Neural cell (in vitro differentiated cells): ENCODE measurements around the gene NOL3. TPM values are rescaled to one million over a fixed set of nuclear protein-coding genes. Genes with fewer than 3 reads are reported as not detected.

Experiments used
- H2AFZ ChIP-seq: fragments of 200-600, 300-800 bp; sonication (generic), shearing (Covaris generic); 2 replicates; pipeline ENCODE4 v1.6.0; 2014; ENCODE audit warnings: low read depth, mild to moderate bottlenecking, antibody characterized with exemption, low read length, moderate library complexity
- H3F3A ChIP-seq: fragments of 200-600 bp; shearing (Covaris generic); 2 replicates; pipeline ENCODE4 v1.6.1; 2016; ENCODE audit warnings: mild to moderate bottlenecking, moderate library complexity, mixed read lengths, antibody characterized with exemption, low read length; ENCODE audit not compliant: insufficient read depth, poor library complexity, severe bottlenecking
- H3K27ac ChIP-seq: fragments of 200-600, 300-800 bp; sonication (generic), shearing (Covaris generic); 2 replicates; pipeline ENCODE4 v1.5.1; 2014; ENCODE audit warnings: mild to moderate bottlenecking, low read length, moderate library complexity
- H3K27me3 ChIP-seq: fragments of 300-800, 200-600 bp; sonication (generic), shearing (Covaris generic); 2 replicates; pipeline ENCODE4 v1.6.0; 2014; ENCODE audit warnings: mild to moderate bottlenecking, low read depth, low read length, moderate library complexity; ENCODE audit not compliant: insufficient read depth
- H3K36me3 ChIP-seq: fragments of 300-800, 200-600 bp; sonication (generic), shearing (Covaris generic); 2 replicates; pipeline ENCODE4 v1.5.1; 2014; ENCODE audit warnings: mild to moderate bottlenecking, antibody characterized with exemption, low read length, moderate library complexity; ENCODE audit not compliant: insufficient read depth
- H3K4me2 ChIP-seq: fragments of 300-800, 200-600 bp; sonication (generic), shearing (Covaris generic); 2 replicates; pipeline ENCODE4 v1.6.0; 2014; ENCODE audit warnings: mild to moderate bottlenecking, low read length
- H3K4me3 ChIP-seq: fragments of 300-800, 200-600 bp; sonication (generic), shearing (Covaris generic); 2 replicates; pipeline ENCODE4 v1.5.1; 2014; ENCODE audit warnings: mild to moderate bottlenecking, low read length, moderate library complexity
- H3K79me2 ChIP-seq: fragments of 200-600 bp; shearing (Covaris generic); replicated peaks from 2 replicates; pipeline ENCODE4 v1.6.0; 2014; ENCODE audit warnings: mild to moderate bottlenecking, low read length, moderate library complexity; ENCODE audit not compliant: insufficient read depth
- H3K9ac ChIP-seq: fragments of 300-800, 200-600 bp; sonication (generic), shearing (Covaris generic); 2 replicates; pipeline ENCODE4 v1.6.1; 2016; ENCODE audit warnings: mild to moderate bottlenecking, low read length, mixed read lengths
- H3K9me2 ChIP-seq: fragments of 200-600 bp; shearing (Covaris generic); 2 replicates; pipeline ENCODE4 v1.6.1; 2016; ENCODE audit warnings: mild to moderate bottlenecking, low read length, mixed read lengths; ENCODE audit not compliant: insufficient read depth
- H3K9me3 ChIP-seq: fragments of 200-600, 300-800 bp; sonication (generic), shearing (Covaris generic); 2 replicates; pipeline ENCODE4 v1.6.1; 2016; ENCODE audit warnings: mild to moderate bottlenecking, mixed run types, low read length, moderate library complexity, mixed read lengths
- H4K20me1 ChIP-seq: fragments of 200-600 bp; shearing (Covaris generic); 2 replicates; pipeline ENCODE4 v1.6.1; 2016; ENCODE audit warnings: mild to moderate bottlenecking, mixed run types; ENCODE audit not compliant: insufficient read depth
- CTCF ChIP-seq: fragments of 450-650 bp; IDR thresholded peaks from 2 replicates; pipeline ENCODE4 v1.5.1; 2014; ENCODE audit warnings: antibody characterized with exemption, mild to moderate bottlenecking, moderate library complexity; ENCODE audit not compliant: poor library complexity, severe bottlenecking
- EP300 ChIP-seq: fragments of 450-650 bp; conservative IDR thresholded peaks from 2 replicates; pipeline ENCODE4 v1.6.1; 2014; ENCODE audit warnings: antibody characterized with exemption, mild to moderate bottlenecking, moderate library complexity; ENCODE audit not compliant: poor library complexity, severe bottlenecking
- EZH2 ChIP-seq: fragments of 200-600, 300-800 bp; shearing (Covaris generic), sonication (generic); IDR thresholded peaks from 2 replicates; pipeline ENCODE4 v1.6.1; 2014; ENCODE audit warnings: antibody characterized with exemption, low read length, borderline replicate concordance, mild to moderate bottlenecking; ENCODE audit not compliant: insufficient read depth, poor library complexity, severe bottlenecking
- MXI1 ChIP-seq: fragments of 450-650 bp; conservative IDR thresholded peaks from 2 replicates; pipeline ENCODE4 v1.6.1; 2014; ENCODE audit warnings: antibody characterized with exemption, mild to moderate bottlenecking; ENCODE audit not compliant: poor library complexity, severe bottlenecking
- POLR2AphosphoS5 ChIP-seq: IDR thresholded peaks from 2 replicates; pipeline ENCODE4 v1.6.1; 2012
- RAD21 ChIP-seq: fragments of 450-650 bp; conservative IDR thresholded peaks from 2 replicates; pipeline ENCODE4 v1.6.1; 2014; ENCODE audit warnings: antibody characterized with exemption, mild to moderate bottlenecking, moderate library complexity
- REST ChIP-seq: IDR thresholded peaks from 2 replicates; pipeline ENCODE4 v1.6.1; 2012; ENCODE audit warnings: borderline replicate concordance
- SMC3 ChIP-seq: fragments of 450-650 bp; conservative IDR thresholded peaks from 2 replicates; pipeline ENCODE4 v1.6.1; 2014; ENCODE audit warnings: antibody characterized with exemption, mild to moderate bottlenecking, moderate library complexity; ENCODE audit not compliant: poor library complexity
- TAF1 ChIP-seq: IDR thresholded peaks from 2 replicates; pipeline ENCODE4 v1.6.1; 2012; ENCODE audit warnings: low read depth
- polyA plus RNA-seq: library from polyadenylated mRNA; depleted of rRNA; stranded (reverse); fragments of >200 nt; gene quantifications from 2 replicates; pipeline ENCODE4 v1.2.3, GENCODE V29; 2014

The NOL3 gene
- polyA plus RNA-seq, 1 donor from 2014 or later = 8.4 TPM

GRCh38 chr16:67184995-67185650 is 14.8 kb downstream of the NOL3 start:
- peak overlapping the region; percentile 91 for H3K4me3 ChIP-seq
- no peaks in the 10 kb centered on the region for H3K27me3 ChIP-seq
- H3K27ac ChIP-seq = peak overlapping the region; percentile 93
- H4K20me1 ChIP-seq = no peaks in the 10 kb centered on the region
- TF ChIP-seq MXI1 (no peak), RAD21 (peak; percentile 56), CTCF (peak; percentile 72), SMC3 (peak; percentile 78)
- no peak overlapping the region for H3K4me2 ChIP-seq
- no peak overlapping the region for H2AFZ ChIP-seq
- H3K9ac ChIP-seq = peak overlapping the region; percentile 94
- no peaks in the 10 kb centered on the region for H3K36me3 ChIP-seq
- no peaks in the 10 kb centered on the region for H3K9me2 ChIP-seq
- no peaks in the 10 kb centered on the region for H3K9me3 ChIP-seq
- H3F3A ChIP-seq = no peaks in the 10 kb centered on the region
- H3K79me2 ChIP-seq = peaks cover 24% of the 10 kb centered on the region

- H3K9me2 ChIP-seq = no peaks in the 10 kb centered on the region
- H3K9ac ChIP-seq = no peak overlapping the region
- no peak overlapping the region for H2AFZ ChIP-seq
- H3F3A ChIP-seq = no peaks in the 10 kb centered on the region
- peaks cover 24% of the 10 kb centered on the region for H3K79me2 ChIP-seq
- H3K27ac ChIP-seq = no peak overlapping the region
- no peaks in the 10 kb centered on the region for H3K27me3 ChIP-seq
- H3K9me3 ChIP-seq = no peaks in the 10 kb centered on the region
- no peaks in the 10 kb centered on the region for H3K36me3 ChIP-seq
- no peak overlapping the region for H3K4me2 ChIP-seq
- no peaks in the 10 kb centered on the region for H4K20me1 ChIP-seq
- TF ChIP-seq MXI1 (no peak), CTCF (peak; percentile 4), EP300 (no peak), SMC3 (peak; percentile 8)
- H3K4me3 ChIP-seq = no peak overlapping the region
Measured at GRCh38 chr16:67185651-67186134, 15.4 kb downstream of the NOL3 start.

- Histone ChIP-seq H2AFZ (no peak overlapping the region), H3K9me3 (no peaks in the 10 kb centered on the region), H3K4me2 (no peak overlapping the region), H3K79me2 (peaks cover 16% of the 10 kb centered on the region), H3F3A (no peaks in the 10 kb centered on the region), H4K20me1 (no peaks in the 10 kb centered on the region), H3K9me2 (no peaks in the 10 kb centered on the region), H3K4me3 (no peak overlapping the region), H3K27me3 (no peaks in the 10 kb centered on the region), H3K9ac (no peak overlapping the region), H3K27ac (no peak overlapping the region), H3K36me3 (no peaks in the 10 kb centered on the region)
- TF ChIP-seq CTCF = no peak
- TF ChIP-seq POLR2AphosphoS5 = no peak
- TF ChIP-seq EZH2 = no peak
- TF ChIP-seq SMC3 = no peak
- no peak for TF ChIP-seq RAD21
- no peak for TF ChIP-seq TAF1
- no peak for TF ChIP-seq EP300
- TF ChIP-seq REST = no peak
- TF ChIP-seq MXI1 = no peak
Measured at GRCh38 chr16:67186550-67186950, 16.2 kb downstream of the NOL3 start.
